GM23248 (cell line): ENCODE measurements around the gene VPS13D. TPM values are rescaled to one million over a fixed set of nuclear protein-coding genes. Genes with fewer than 3 reads are reported as not detected.

Experiments used
- DNase-seq: peaks from one replicate; pipeline ENCODE4 v3.0.0-alpha.2; 2015
- H2AFZ ChIP-seq: fragments of 200-600 bp; sonication (generic); 2 replicates; pipeline ENCODE4 v1.6.1; 2016; ENCODE audit warnings: antibody characterized with exemption
- H3F3A ChIP-seq: fragments of 200-600 bp; sonication (generic); 2 replicates; pipeline ENCODE4 v1.6.1; 2016; ENCODE audit warnings: mild to moderate bottlenecking, antibody characterized with exemption, mixed run types; ENCODE audit not compliant: insufficient read depth
- H3K27ac ChIP-seq: fragments of 200-600 bp; sonication (generic); 2 replicates; pipeline ENCODE4 v1.5.1; 2016; ENCODE audit warnings: mild to moderate bottlenecking
- H3K27me3 ChIP-seq: fragments of 200-600 bp; sonication (generic); replicated peaks from 2 replicates; pipeline ENCODE4 v1.6.1; 2016; ENCODE audit warnings: mild to moderate bottlenecking; ENCODE audit not compliant: insufficient read depth
- H3K36me3 ChIP-seq: fragments of 200-600 bp; sonication (generic); 2 replicates; pipeline ENCODE4 v1.6.1; 2016; ENCODE audit warnings: low read depth, mild to moderate bottlenecking
- H3K4me1 ChIP-seq: fragments of 200-600 bp; sonication (generic); 2 replicates; pipeline ENCODE4 v1.6.1; 2016; ENCODE audit warnings: mild to moderate bottlenecking; ENCODE audit not compliant: insufficient read depth
- H3K4me2 ChIP-seq: fragments of 200-600 bp; sonication (generic); one replicate; pipeline ENCODE4 v1.6.1; 2016; ENCODE audit warnings: mild to moderate bottlenecking; ENCODE audit not compliant: unreplicated experiment
- H3K4me3 ChIP-seq: fragments of 200-600 bp; sonication (generic); 2 replicates; pipeline ENCODE4 v1.5.1; 2016; ENCODE audit warnings: mild to moderate bottlenecking
- H3K79me2 ChIP-seq: fragments of 200-600 bp; sonication (generic); 2 replicates; pipeline ENCODE4 v1.6.1; 2016; ENCODE audit warnings: mild to moderate bottlenecking; ENCODE audit not compliant: insufficient read depth
- H3K9ac ChIP-seq: fragments of 200-600 bp; sonication (generic); 2 replicates; pipeline ENCODE4 v1.6.1; 2016; ENCODE audit warnings: mild to moderate bottlenecking
- H3K9me2 ChIP-seq: fragments of 200-600 bp; sonication (generic); 2 replicates; pipeline ENCODE4 v1.6.1; 2016; ENCODE audit warnings: mixed run types, mild to moderate bottlenecking, moderate library complexity; ENCODE audit not compliant: insufficient read depth
- H3K9me3 ChIP-seq: fragments of 200-600 bp; sonication (generic); one replicate; pipeline ENCODE4 v1.6.1; 2017; ENCODE audit warnings: low read depth
- H4K20me1 ChIP-seq: fragments of 200-600 bp; sonication (generic); 2 replicates; pipeline ENCODE4 v1.6.0; 2016; ENCODE audit not compliant: insufficient read depth
- EZH2 ChIP-seq: fragments of 200-600 bp; sonication (generic); IDR thresholded peaks from 2 replicates; pipeline ENCODE4 v1.6.1; 2018; ENCODE audit warnings: antibody characterized with exemption, mild to moderate bottlenecking; ENCODE audit not compliant: insufficient read depth, poor library complexity, severe bottlenecking
- EZH2phosphoT487 ChIP-seq: fragments of 200-600 bp; sonication (generic); IDR thresholded peaks from 2 replicates; pipeline ENCODE4 v1.6.1; 2018; ENCODE audit warnings: antibody characterized with exemption, moderate library complexity, mild to moderate bottlenecking, low read depth; ENCODE audit not compliant: insufficient read depth
- WGBS, 2 experiments: methylation state at CpG; one replicate each; pipeline ENCODE4 v1.1.6; 2015 to 2017; ENCODE audit warnings: low lambda C conversion rate in 2 of 2, low coverage in 1 of 2; ENCODE audit errors: missing lambda C conversion rate in 2 of 2; 5-methylcytosine and 5-hydroxymethylcytosine counted together
- in situ Hi-C: fragments of 300-500 bp; cut with MboI; formaldehyde crosslinking; loops from 2 replicates; pipeline ENCODE4 v1.15.0; 2020
- polyA plus RNA-seq: library from polyadenylated mRNA; unstranded; fragments of >200 nt; fragmentation: Nextera tagmentation; extraction: Ambion mirVana; gene quantifications from 2 replicates; pipeline ENCODE4 v1.2.1, GENCODE V29; 2016
- total RNA-seq: library from RNA; depleted of rRNA; stranded (reverse); fragments of >200 nt; shearing (Covaris generic); gene quantifications from 2 replicates; pipeline ENCODE4 v1.2.3, GENCODE V29; 2014

VPS13D gene
- total and polyA plus RNA-seq, 2 experiments from 2014 or later, result 6.8 to 16.4 TPM

- no peak for TF ChIP-seq EZH2
- no peak for TF ChIP-seq EZH2phosphoT487
- H3K4me3 ChIP-seq, result no peak overlapping the region
- no peaks in the 10 kb centered on the region for H3K9me2 ChIP-seq
- in situ Hi-C loops, result no loop called here
- H3K9me3 ChIP-seq, result no peaks in the 10 kb centered on the region
- H2AFZ ChIP-seq, result no peak overlapping the region
- no peak for DNase-seq
- H4K20me1 ChIP-seq, result no peaks in the 10 kb centered on the region
- no peak overlapping the region for H3K9ac ChIP-seq
- no peaks in the 10 kb centered on the region for H3K79me2 ChIP-seq
- H3F3A ChIP-seq, result peaks cover 3% of the 10 kb centered on the region; the same call in 1 of the 2 replicates
- H3K4me2 ChIP-seq, result no peak overlapping the region
- peaks cover 15% of the 10 kb centered on the region; the same call in 1 of the 2 replicates for H3K36me3 ChIP-seq
- H3K4me1 ChIP-seq, result peaks cover 5% of the 10 kb centered on the region; the same call in 1 of the 2 replicates
- no peaks in the 10 kb centered on the region for H3K27me3 ChIP-seq
- no peak overlapping the region for H3K27ac ChIP-seq
- 89 to 97% methylated on average over 6 of the region's 6 CpGs for WGBS, 2 experiments
These were observed 186.9 kb downstream of the VPS13D start for GRCh38 chr1:12416744-12417143.

DNA sequence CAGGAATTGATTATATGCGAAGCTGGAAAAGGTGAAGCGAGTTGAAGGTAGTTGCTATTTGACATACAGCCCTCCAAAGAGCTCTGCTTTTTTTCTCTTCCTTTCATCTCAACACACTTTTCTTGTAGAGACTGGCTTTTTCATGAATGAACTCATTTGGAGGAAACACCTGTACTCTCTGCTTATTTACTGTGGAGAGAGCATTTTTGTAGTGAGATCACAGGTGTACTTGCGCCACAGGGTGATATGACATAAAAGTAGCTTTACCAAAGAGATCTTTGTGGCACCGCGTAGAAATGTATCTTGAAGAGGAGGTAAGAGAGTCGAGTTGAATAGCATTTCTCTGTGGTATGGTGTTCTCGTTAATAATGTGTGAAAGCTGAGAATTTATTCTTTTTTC lies 187.6 kb downstream of the VPS13D start:
- in situ Hi-C loops, result no loop called here

DNA sequence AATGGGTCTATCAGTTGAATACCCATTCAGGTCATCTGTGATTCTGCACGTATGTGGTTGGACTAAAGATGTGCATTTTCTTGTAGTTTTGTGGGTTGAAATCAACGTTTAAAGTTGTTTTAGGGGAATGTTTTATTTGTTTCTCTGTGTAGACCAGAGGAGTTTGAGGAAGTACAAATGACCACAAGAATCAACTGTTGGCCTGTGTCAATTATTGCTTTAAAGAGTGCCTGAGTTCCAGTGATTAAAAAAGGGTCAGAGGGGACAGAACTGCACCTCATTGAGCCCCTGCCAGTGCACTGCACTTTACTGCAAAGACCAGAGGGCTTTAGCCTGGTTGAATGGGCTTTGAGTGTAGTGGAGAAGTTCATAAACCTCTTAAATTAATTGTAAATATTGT lies 190.3 kb downstream of the VPS13D start:
- H3K27me3 ChIP-seq, result no peaks in the 10 kb centered on the region
- H3K79me2 ChIP-seq, result no peaks in the 10 kb centered on the region
- H3K4me3 ChIP-seq, result no peak overlapping the region
- no peaks in the 10 kb centered on the region for H4K20me1 ChIP-seq
- peaks cover 15% of the 10 kb centered on the region; the same call in 1 of the 2 replicates for H3K36me3 ChIP-seq
- no peak for TF ChIP-seq EZH2
- no peak for TF ChIP-seq EZH2phosphoT487
- no peaks in the 10 kb centered on the region for H3K9me2 ChIP-seq
- DNase-seq, result no peak
- no peak overlapping the region for H3K27ac ChIP-seq
- H3K4me1 ChIP-seq, result peaks cover 23% of the 10 kb centered on the region
- no peaks in the 10 kb centered on the region for H3K9me3 ChIP-seq
- no peak overlapping the region for H3K9ac ChIP-seq
- 89 to 96% methylated on average over 2 of the region's 2 CpGs for WGBS, 2 experiments
- in situ Hi-C loops, result no loop called here
- no peak overlapping the region for H2AFZ ChIP-seq
- H3K4me2 ChIP-seq, result no peak overlapping the region
- peaks cover 18% of the 10 kb centered on the region for H3F3A ChIP-seq

More for the DNA sequence above, 187.6 kb downstream of the VPS13D start:
- H3K79me2 ChIP-seq, result no peaks in the 10 kb centered on the region
- H3K27ac ChIP-seq, result no peak overlapping the region
- H3K4me1 ChIP-seq, result peaks cover 5% of the 10 kb centered on the region; the same call in 1 of the 2 replicates
- no peaks in the 10 kb centered on the region for H3K9me3 ChIP-seq
- H3K4me2 ChIP-seq, result no peak overlapping the region
- no peaks in the 10 kb centered on the region for H3K9me2 ChIP-seq
- H2AFZ ChIP-seq, result no peak overlapping the region
- no peak for DNase-seq
- peaks cover 15% of the 10 kb centered on the region; the same call in 1 of the 2 replicates for H3K36me3 ChIP-seq
- no peak overlapping the region for H3K4me3 ChIP-seq
- WGBS, 2 experiments, result 92% methylated on average over 7 of the region's 7 CpGs
- no peak overlapping the region for H3K9ac ChIP-seq
- no peaks in the 10 kb centered on the region for H4K20me1 ChIP-seq
- TF ChIP-seq EZH2 (no peak), EZH2phosphoT487 (no peak)
- peaks cover 3% of the 10 kb centered on the region for H3F3A ChIP-seq
- H3K27me3 ChIP-seq, result no peaks in the 10 kb centered on the region

DNA sequence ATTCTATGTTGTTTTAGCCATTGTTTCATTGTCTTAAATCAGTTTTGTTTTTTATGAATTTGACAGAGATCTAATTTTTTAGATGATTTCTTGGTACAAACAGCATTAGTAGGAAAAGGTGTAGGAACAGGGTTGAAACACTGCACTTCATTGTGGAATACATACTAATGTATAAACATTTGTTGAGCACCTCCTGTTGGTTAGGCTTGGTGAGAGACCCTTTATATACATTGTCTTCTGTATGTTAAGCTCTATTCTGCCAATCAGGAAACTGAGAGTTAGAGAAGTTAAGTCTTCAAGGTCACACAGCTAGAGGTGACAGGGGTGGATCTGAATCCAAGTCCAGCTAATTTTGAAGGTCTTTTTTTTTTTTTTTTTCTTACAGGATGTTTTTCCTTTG lies 192.7 kb downstream of the VPS13D start:
- DNase-seq, result no peak
- no peak for TF ChIP-seq EZH2phosphoT487
- TF ChIP-seq EZH2, result no peak
- no peak overlapping the region for H3K4me3 ChIP-seq
- no peaks in the 10 kb centered on the region for H3K79me2 ChIP-seq
- H3K36me3 ChIP-seq, result 0 out of 2 replicates have a peak, but pooled peaks cover under 1% of the 10 kb centered on the region
- no peak overlapping the region for H2AFZ ChIP-seq
- no peaks in the 10 kb centered on the region for H3K9me2 ChIP-seq
- peaks cover 30% of the 10 kb centered on the region for H3F3A ChIP-seq
- in situ Hi-C loops, result no loop called here
- H3K4me2 ChIP-seq, result no peak overlapping the region
- H3K9me3 ChIP-seq, result no peaks in the 10 kb centered on the region
- no peak overlapping the region for H3K27ac ChIP-seq
- H3K9ac ChIP-seq, result no peak overlapping the region
- H3K4me1 ChIP-seq, result peaks cover 34% of the 10 kb centered on the region
- H3K27me3 ChIP-seq, result no peaks in the 10 kb centered on the region
- no peaks in the 10 kb centered on the region for H4K20me1 ChIP-seq
